HG03460 (cell line): ENCODE data around the gene IKZF2.
A peak's percentile ranks its signal among the peaks of the same experiment; 100 is the strongest.

Experiments
- ATAC-seq: cut with Tn5 transposase; IDR thresholded peaks from one replicate; pipeline ENCODE4 v1.9.1; 2021; ENCODE audit not compliant: unreplicated experiment

The IKZF2 gene

GRCh38 chr2:213007290-213007838 is 144.0 kb downstream of the IKZF2 start:
- no peak for ATAC-seq

GRCh38 chr2:213004197-213004821 is 147.1 kb downstream of the IKZF2 start:
- ATAC-seq: no peak

DNA sequence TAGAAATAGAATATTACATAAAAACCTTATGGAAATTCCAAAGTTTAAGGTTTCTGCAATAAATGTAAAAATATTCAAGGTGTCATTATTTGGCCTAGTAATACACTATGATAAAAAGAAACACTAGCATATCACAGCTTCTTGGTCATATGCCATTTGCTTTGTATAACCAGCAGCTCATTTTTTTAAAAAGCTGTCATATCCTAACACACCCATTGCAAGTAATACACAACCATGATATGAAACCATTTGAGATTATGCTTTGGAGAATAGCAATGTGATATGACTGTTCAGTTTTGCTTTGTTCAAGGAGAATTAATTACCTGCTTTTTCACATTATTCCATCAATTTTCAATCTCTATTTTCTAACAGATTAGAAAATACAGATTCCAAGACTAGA is 149.0 kb downstream of the IKZF2 start:
- peak; percentile 36 for ATAC-seq

DNA sequence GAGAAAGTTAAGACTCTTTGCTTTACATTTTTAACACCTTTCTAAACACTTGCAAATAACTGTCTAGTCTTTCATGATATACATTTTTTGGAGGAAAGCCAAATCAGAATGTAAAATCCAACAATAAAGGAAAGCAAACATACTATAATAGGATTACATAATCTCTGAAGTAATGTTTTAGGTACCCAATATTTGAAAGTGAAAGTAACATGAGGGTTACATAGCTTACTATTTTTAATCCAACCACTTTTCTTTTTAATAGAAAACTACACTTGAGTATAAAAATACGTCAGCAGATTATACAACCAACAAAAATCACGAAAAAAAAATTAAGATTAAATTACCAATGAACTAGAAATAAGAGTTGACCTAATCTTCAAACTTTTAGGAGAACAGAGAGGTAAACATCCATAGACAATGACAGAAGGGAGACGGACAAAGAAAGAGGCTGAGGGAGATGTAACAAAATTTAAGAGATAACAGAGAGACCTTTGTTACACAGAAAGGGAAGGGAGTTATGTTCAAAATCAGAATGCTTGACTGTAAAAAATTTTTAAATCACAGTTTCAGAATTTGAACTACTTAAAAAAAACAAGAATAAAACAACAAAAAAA is 150.0 kb downstream of the IKZF2 start:
- ATAC-seq: no peak

DNA sequence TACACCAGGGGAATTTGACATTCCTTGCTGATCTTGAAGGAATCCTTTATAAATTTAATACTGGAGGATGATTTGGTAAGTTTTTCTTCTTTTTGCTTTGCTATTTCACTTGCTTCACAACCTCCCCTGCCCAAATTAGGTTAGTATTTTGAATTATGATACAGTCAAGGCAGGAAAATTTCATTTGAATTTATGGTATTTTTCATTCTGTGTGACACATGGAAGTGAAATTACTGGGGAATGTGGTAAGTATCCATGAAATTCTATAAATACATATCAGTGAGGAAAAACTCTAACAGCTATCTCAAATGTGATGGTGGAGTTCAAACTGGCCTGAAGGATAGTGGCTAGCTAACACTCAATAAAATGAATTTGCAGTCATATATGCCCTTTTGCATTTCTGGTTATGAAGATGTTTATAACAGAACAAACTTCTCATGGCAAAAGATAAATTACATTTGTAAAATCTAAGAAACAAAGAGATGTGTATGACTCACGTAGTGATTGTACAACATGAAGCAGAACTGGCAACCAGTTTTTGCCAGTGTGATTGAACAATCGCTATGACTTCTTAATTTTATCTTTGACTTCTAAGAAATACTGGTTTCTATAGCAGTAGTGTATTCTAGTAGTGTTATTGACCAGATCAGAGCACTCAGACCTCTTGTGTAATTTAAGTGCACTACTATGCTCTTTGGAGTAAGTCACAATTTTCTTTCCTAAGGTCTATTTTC is 152.6 kb downstream of the IKZF2 start:
- ATAC-seq: no peak

- ATAC-seq: no peak
Measured at GRCh38 chr2:212997526-212998020, 153.8 kb downstream of the IKZF2 start.

DNA sequence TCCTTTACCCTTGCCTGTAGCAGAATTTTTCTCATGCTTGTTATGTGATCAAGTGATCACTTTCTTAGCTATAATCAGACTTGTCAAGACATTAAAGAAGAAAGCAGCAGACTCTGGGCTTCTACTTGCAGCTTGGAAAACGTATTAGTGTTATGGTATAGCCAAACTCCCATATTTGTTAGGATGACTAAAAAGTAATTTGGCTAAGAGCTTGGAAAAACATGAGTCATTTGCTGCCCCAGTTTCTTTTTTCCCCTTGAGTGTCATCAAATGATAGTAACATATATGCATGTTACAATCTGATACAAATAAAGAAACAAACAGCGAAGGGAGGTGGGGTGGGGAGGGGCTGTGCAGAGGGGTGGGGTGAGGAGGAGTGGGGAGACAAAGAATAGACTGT is 155.5 kb downstream of the IKZF2 start:
- ATAC-seq: no peak

- no peak for ATAC-seq
Measured at GRCh38 chr2:212994976-212995375, 156.4 kb downstream of the IKZF2 start.

GRCh38 chr2:212991120-212991519 is 160.3 kb downstream of the IKZF2 start:
- ATAC-seq: peak; percentile 75

DNA sequence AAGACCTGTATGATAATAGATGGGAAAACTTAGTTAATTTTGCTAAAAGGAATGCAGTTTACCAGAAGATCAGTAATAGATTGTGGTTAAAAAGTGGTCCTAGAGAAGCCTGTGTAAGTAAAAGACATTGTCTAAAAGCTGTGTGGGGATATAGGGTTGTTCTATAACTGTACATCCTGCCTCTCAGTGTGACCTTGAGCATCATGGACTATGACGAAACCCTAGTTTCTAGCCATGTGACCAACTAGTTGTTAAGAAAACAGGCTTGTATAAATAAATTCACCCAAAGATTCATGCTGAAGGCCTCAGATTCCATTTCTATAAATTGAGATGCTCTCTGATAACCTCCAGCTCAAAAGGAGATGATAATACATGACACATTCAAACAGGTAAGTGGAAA is 160.7 kb downstream of the IKZF2 start:
- ATAC-seq: peak; percentile 66

GRCh38 chr2:212987492-212987891 is 163.9 kb downstream of the IKZF2 start:
- no peak for ATAC-seq

DNA sequence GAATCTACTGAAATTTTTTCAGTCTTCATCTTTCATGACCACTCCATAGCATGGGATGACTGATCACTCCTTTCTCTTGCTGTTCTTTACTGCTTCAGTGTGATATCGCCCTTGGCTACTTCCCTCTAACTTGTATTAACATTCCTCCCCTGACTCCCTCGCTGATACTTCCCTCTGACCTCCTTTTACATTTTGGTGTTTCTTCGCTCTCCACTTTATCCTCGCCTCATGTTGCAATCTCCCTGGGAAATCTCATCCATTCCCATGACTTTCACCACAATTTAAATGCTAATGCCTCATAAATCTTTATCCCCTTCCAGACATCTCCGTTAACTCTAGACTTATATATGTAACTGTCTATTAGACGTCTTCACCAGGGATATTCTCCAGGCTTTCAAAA is 167.3 kb downstream of the IKZF2 start:
- no peak for ATAC-seq

DNA sequence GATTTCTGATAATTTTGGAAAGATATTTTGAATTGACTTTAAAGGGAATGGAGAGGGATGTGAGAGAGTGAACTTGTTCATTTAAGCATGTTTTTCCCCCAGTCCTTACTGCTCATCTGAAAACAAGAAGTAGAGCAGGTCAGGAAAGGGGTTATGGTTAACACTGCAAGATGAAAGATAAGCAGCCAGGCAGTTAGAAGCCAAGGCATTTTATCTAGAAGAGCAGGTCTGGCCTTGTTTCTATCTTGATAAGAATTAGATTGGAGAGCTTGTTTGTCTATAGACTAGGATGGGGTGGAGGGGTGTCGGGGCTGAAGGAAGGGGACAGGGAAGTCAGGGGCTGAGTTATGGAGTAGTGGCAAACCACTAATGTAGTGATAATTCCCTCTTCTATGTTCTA is 171.6 kb downstream of the IKZF2 start:
- no peak for ATAC-seq

DNA sequence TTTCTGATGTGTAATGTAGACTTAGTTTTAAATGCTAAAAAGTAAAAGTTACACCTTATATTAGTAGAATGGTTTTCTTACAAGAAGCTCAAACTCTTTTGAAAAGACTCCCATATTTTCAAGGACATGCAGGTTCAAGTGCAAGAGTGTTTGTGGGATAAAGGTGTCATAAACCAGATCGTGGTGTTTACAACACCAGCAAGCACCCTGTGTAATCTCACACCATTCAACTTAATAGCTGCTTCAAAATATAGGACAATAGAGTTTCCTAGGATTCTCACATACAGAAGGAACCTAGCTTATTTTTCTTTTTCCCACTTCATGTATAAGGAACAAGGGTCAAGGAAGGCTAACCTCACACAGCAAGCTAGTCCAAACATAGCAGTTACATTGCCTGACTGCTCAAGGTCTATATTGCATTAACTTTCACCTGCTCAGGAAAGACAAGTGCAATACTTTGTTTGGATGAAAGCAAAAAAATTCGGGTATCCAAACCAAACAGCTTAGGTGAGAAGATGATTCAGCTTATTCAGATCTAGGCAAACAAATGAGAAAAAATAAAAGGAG is 172.3 kb downstream of the IKZF2 start:
- no peak for ATAC-seq

DNA sequence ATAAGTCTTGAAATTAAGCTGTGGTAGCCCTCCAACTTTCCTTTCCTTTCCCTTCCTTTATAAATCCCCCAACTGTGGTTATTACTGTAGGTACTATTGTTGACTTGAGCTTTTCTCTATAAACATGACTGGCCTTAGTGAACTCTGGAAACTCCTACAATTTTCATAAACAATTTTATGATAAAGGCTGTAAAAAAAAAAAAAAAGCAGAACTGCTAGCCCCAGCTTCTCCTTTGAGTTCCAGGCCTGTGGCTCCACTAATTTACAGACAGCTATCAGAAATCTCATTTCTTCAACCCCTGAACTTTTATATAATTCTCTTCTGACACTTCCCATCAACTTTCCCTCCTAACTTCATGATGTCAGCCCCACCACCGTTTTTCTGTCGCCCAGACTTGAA is 174.3 kb downstream of the IKZF2 start:
- no peak for ATAC-seq

DNA sequence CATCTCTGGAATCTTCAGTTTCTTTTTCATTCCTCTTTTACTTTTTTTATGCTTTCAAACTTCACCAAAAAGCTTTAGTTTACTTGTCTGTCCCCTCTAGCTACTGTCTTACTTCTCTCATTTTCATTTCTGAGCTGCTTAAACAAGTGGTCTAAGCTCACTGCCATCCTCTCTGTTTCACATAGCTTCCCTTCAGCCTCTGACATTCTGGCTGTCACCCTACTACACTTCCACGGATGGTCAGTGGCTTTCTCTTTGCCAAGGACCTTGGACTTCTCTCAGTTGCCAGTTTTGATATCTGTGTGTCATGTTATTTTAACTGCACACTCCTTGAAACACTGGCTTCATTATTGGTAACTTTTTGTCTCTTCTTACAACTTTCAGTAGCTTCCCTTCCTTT is 176.1 kb downstream of the IKZF2 start:
- ATAC-seq: no peak

DNA sequence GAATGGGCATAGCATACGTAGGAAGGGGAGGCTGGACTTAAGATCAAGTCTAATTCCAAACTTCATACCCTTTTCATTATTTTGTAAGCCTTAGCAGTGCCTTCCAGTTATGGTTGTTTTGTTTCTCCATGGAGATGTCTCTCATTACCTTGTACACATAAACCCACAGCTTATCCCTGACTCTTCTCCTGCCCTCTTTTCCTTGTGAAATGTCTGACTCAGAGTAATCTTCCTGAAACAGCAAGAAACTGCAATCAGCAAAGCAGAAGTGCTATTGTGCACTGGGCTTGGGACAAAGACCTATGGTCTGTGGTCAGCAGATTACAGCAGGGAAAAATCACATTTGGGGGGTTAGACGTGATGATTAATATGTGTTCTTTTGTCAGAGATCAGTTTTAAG is 176.7 kb downstream of the IKZF2 start:
- no peak for ATAC-seq

GRCh38 chr2:212973347-212973746 is 178.1 kb downstream of the IKZF2 start:
- no peak for ATAC-seq

DNA sequence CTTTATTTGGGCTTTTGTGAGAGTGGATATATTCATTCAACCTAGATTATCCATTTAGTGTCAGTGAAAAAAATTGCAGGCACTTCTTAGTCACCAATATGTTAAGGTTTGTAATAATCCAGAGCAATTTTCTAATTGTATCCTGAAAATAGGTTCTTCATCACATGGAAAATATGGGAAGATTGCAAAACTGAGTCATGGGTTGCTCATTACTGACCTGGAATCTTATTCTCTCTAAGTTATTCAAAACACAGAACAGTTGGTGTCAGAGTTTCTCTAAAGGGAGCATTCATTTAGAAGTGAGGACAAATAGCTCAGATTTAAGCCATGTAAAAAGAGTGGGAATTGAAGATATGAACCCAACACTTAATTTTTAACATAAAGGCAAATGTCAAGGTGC is 181.3 kb downstream of the IKZF2 start:
- no peak for ATAC-seq

DNA sequence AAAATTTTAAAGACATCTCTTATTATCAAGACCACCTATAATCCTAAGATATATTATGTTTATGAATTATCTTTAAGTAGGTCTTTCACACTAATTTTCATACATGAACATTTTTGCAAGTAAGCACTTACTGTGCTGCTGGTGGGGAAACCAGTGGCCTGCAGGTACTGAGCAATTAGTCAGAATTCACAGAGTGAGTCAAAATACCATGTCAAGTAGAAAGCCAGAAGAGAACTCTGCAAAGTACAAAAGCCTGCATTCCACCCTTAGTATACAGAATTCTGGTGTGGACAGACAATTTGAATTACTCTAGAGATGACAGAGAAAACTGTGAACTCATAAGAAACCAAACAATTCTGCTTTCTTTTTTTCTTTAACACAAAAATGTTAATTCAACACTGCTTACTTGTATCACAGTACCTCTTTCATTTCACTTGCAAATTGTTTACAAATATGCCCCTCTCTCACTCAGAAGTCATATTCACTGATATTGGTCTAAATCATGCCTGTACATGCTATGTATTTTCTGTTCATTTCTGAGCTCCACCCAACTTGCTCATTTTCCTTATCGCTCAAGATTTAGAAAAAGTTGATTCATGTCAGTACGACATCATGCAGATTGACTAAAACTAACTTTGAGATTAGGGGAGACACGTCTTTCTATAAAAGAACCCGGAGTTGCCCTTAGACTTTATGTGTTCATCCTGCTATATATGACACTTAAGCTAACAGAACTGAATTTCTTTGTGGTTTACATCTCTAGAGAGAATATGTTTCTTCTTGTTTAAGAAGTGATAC is 182.9 kb downstream of the IKZF2 start:
- ATAC-seq: no peak

DNA sequence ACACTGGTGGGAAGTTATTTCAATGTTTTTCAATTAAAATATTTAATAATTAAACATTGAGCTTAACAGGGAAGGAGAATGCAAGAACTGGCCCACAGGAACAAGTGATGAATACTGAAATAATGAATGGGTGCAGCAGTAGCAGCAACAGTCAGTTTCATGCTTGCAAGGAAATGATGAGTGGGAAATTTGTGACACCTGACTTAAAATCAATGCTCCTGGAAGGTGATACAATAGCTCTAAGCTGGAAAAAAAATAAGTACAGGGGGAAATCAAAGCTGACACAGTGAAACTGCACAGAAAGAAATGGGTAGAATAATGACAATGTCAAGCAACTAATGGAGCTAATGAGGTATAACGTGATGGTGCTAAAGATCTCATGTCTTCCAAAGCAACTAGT is 184.5 kb downstream of the IKZF2 start:
- ATAC-seq: no peak
